WI38 (cell line): ENCODE data around the gene THSD4.

Source experiments
- H3K4me3 ChIP-seq: 2 replicates; pipeline ENCODE4 v1.5.1; 2011; ENCODE audit warnings: low read depth, mild to moderate bottlenecking, control low read depth, low read length
- TF ChIP-seq, protein P1 (sequence below): IDR thresholded peaks from 2 replicates; pipeline ENCODE4 v1.5.1; 2012; ENCODE audit warnings: low read depth, mild to moderate bottlenecking, control low read depth, low read length

The THSD4 gene

DNA sequence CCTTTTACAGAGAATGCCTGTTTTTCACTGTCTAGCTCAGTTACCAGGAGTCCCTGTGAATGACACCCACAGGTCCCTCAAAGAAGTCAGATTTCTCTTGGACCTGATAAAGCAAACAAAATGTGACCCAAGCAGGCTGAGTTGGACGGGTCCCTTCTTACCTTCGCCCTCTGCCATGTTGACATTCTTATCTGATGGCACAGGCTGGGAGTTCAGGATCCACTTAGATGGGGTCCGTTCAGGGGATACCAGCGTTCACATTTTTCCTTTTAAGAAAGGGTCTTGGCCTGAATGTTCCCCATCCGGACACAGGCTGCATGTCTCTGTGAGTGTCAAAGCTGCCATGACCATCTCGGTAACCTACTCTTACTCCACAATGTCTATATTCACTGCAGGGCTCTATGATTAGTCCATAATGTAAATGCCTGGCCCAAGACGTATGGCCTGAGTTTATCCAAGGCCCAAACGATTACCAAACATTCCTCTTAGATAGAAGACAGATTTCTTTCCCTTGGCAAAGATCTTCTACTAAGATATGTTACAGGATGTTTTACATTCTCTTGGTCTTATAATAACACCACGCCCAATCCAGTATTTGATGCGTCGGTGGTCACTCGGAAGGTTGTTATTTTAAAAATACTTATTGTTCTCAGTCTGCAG is 179.1 kb downstream of the THSD4 start:
- TF ChIP-seq, protein P1, sequence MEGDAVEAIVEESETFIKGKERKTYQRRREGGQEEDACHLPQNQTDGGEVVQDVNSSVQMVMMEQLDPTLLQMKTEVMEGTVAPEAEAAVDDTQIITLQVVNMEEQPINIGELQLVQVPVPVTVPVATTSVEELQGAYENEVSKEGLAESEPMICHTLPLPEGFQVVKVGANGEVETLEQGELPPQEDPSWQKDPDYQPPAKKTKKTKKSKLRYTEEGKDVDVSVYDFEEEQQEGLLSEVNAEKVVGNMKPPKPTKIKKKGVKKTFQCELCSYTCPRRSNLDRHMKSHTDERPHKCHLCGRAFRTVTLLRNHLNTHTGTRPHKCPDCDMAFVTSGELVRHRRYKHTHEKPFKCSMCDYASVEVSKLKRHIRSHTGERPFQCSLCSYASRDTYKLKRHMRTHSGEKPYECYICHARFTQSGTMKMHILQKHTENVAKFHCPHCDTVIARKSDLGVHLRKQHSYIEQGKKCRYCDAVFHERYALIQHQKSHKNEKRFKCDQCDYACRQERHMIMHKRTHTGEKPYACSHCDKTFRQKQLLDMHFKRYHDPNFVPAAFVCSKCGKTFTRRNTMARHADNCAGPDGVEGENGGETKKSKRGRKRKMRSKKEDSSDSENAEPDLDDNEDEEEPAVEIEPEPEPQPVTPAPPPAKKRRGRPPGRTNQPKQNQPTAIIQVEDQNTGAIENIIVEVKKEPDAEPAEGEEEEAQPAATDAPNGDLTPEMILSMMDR, result no peak
- H3K4me3 ChIP-seq, result no peak overlapping the region

DNA sequence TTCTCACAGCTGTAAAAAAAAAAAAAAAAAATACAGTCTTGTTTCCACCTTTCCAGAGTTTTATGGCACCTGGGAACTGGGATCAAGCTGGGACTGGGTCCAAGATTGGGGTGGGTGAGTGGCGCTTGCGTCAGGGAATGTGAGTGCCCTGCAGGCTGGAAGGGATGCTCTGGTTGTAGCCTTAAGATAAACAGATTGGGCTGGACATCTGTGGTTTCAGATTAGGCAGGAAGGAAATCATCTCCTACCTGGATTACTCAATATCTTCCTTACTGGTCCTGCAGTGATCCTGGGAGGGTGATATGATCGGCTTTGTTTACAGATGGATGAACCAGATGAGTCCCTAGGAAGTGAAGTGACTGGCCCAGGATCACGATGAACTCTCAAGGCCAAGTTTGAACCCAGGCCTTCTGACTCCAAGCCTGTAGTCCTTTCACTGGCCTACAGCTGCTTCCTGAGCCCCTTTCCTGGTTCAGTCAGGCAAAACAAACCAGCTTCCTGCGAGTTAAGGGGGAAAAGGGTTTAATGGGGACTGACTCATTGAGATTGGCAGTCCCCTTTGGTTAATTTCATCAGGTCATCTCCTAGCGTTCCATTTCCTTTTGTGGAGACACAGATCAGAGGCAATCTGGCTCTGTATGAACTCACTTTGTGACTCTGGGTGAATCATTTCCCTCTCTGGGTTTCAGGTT is 179.8 kb downstream of the THSD4 start:
- H3K4me3 ChIP-seq, result peak overlapping the region; percentile 2; the same call in 1 of the 2 replicates
- TF ChIP-seq, protein P1, result no peak

DNA sequence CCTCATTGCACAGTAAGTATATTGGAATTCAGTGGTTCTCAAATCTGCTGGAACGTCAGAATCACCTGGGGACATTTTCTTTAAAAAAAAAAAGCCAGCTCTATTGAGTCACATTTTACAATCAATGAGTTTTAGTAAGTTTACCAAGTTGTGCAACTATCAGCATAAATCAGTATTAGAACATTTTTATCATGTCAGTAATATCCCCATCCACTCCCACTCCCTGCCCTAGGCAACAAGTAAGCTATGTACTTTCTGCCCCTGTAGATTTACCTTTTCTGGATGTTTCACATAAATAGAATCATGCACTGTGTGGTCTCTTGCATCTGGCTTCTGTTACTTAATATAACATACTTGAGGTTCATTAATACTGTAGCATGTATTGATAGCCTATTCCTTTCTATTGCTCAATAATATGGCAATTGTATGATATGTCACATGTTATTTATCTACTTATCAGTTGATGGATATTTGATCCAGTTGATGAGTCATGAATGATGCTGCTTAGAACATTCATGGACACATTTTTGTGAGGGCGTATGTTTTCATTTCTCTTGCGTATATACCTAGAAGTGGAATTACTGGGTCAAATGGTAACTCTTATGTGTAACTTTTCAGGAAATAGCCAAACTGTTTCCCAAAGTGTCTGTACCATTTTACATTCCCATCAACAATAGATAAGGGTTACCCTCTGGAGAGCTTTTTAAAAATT is 180.5 kb downstream of the THSD4 start:
- TF ChIP-seq, protein P1, result no peak
- no peak overlapping the region for H3K4me3 ChIP-seq

DNA sequence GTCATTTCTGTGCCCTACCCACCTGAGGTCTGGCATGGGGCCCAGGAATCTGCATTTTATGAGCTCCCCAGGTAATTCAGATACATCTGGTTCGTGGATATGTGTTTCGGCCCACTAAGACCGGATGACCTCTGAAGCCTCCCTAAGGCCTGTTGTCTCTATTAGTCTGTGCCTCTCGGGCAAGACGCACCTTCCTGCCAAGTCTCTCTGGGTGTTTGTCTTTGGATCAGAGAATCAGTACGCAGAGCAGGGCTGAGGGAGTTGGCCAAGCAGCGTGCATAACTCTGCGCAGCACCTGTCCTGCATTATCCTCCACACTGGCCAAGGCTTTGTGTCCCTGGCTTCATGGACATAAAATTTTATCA is 181.0 kb downstream of the THSD4 start:
- TF ChIP-seq, protein P1, result no peak
- no peak overlapping the region for H3K4me3 ChIP-seq

DNA sequence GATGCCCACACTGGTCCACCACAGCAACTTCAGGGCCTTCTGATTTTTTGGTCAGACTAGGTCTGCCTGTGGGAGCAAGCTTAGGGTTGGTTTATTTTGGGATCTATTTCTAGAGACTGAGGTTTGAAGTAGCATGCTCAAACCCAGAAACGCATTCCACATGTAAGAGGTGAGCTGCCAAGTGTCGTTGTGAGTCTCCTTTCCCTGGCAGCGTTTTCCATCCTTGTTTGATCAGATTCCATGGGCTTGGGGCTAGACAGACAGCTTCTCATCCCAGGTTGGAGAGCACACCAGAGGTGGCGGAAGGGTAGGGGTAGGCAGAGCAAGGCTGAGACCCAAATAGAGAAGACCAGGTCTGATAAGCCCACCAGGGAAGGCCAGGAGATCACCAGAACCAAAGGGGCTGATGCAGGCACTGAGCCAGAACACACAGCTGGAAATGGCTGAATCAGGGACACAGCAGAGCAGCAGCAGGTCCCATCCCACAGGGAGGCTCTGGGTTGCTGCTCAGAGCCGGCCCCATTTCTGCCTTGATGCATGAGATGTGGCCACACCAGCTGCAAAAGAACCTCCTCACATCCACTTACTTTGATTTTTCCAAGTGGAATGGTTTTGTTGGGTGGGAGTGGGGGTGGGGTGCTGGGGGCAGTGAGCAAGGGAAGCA is 186.8 kb downstream of the THSD4 start:
- TF ChIP-seq, protein P1, result no peak

DNA sequence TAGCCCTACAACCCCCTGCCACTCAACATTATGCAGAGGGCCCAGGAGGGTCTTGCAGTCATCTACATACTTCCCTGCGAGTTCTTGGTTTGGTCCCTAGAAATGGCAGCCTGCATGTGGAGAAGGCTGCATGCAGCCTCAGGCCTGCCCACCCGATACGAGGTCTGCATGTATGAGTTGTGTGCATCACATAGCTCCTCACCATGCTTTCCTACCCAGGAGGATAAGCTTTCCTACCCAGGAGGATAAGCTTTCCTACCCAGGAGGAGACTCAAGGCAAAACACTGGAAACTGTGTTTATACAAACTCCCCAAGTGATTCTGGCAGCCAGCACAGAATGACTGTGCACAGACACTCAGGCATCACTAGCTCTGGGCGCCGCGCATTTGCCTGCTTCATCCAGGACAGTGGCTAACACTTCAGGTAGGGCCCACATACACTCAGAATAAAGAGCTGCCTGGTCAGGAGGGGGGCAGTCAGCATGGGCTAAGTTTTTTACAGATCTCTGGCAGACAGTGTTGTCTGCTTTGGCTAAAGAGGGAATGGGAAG is 187.7 kb downstream of the THSD4 start:
- peak overlapping the region; percentile 8; the same call in 1 of the 2 replicates for H3K4me3 ChIP-seq
- TF ChIP-seq, protein P1, result no peak

More for the DNA sequence above, 186.8 kb downstream of the THSD4 start:
- H3K4me3 ChIP-seq, result no peak overlapping the region
